UCSD-AML1 (cell line): ENCODE measurements around the gene CSAG2.
"Not testable (repeated sequence)": the region's sequence is repeated elsewhere in the genome, so short reads cannot be mapped to it uniquely, and the experiment has no call there.

Experiments
- DNase-seq: peaks from one replicate; lab custom pipeline; 2025; ENCODE audit not compliant: unreplicated experiment; lab: John Stamatoyannopoulos, UW

The CSAG2 gene

GRCh38 chrX:152709173-152709572, at the start of gene CSAG2:
Gene CSAG2 (minus strand): TSS chrX:152709273. CDS start chrX:152709112, 161 bp downstream.
- DNase-seq = not testable (repeated sequence)

GRCh38 chrX:152754871-152755270, 45.8 kb upstream of the CSAG2 start:
- DNase-seq = not testable (repeated sequence)

- not testable (repeated sequence) for DNase-seq
These were observed 44.9 kb upstream of the CSAG2 start, which contains the start of gene MAGEA2 for GRCh38 chrX:152753686-152754650. Gene MAGEA2 (minus strand): TSS chrX:152753842. CDS start chrX:152751363, 2,479 bp downstream.

DNA sequence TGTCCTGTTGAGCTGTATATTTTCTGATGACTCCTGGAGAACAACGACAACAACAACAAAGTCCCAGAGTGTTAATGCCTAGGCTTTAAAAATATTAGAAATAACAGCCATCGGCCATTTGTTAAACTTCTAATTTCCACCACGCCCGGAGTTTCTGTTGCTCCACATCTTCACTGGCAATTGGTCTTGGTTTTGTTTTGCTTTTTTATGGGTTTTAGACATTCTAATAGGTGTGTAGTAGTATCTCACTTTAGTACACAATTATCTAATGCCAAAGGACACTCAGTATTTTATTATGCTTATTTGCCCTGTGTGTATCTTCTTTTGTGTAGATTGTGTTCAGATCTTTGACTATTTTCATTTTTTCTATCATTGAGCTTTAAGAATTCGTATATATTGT, 29.5 kb upstream of the CSAG2 start:
- no peak for DNase-seq

DNA sequence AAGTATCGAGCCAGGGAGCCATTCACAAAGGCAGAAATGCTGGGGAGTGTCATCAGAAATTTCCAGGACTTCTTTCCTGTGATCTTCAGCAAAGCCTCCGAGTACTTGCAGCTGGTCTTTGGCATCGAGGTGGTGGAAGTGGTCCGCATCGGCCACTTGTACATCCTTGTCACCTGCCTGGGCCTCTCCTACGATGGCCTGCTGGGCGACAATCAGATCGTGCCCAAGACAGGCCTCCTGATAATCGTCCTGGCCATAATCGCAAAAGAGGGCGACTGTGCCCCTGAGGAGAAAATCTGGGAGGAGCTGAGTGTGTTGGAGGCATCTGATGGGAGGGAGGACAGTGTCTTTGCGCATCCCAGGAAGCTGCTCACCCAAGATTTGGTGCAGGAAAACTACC, 27.5 kb upstream of the CSAG2 start:
- not testable (repeated sequence) for DNase-seq

DNA sequence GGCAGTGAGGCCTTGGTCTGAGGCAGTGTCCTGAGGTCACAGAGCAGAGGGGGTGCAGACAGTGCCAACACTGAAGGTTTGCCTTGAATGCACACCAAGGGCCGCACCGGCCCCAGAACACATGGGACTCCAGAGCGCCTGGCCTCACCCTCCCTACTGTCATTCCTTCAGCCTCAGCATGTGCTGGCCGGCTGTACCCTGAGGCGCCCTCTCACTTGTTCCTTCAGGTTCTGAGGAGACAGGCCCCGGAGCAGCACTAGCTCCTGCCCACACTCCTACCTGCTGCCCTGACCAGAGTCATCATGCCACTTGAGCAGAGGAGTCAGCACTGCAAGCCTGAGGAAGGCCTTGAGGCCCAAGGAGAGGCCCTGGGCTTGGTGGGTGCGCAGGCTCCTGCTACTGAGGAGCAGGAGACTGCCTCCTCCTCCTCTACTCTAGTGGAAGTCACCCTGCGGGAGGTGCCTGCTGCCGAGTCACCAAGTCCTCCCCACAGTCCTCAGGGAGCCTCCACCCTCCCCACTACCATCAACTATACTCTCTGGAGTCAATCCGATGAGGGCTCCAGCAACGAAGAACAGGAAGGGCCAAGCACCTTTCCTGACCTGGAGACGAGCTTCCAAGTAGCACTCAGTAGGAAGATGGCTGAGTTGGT, 26.9 kb upstream of the CSAG2 start:
- no peak for DNase-seq

DNA sequence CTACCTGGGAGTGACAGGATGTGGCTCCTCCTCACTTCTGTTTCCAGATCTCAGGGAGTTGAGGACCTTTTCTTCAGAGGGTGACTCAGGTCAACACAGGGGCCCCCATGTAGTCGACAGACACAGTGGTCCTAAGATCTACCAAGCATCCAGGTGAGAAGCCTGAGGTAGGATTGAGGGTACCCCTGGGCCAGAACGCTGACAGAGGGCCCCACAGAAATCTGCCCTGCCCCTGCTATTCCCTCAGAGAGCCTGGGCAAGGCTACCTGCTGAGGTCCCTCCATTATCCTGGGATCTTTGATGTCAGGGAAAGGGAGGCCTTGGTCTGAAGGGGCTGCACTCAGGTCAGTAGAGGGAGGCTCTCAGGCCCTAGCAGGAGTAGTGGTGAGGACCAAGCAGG, 26.0 kb upstream of the CSAG2 start:
- DNase-seq = no peak

GRCh38 chrX:152734143-152734858, 25.2 kb upstream of the CSAG2 start:
- not testable (repeated sequence) for DNase-seq

DNA sequence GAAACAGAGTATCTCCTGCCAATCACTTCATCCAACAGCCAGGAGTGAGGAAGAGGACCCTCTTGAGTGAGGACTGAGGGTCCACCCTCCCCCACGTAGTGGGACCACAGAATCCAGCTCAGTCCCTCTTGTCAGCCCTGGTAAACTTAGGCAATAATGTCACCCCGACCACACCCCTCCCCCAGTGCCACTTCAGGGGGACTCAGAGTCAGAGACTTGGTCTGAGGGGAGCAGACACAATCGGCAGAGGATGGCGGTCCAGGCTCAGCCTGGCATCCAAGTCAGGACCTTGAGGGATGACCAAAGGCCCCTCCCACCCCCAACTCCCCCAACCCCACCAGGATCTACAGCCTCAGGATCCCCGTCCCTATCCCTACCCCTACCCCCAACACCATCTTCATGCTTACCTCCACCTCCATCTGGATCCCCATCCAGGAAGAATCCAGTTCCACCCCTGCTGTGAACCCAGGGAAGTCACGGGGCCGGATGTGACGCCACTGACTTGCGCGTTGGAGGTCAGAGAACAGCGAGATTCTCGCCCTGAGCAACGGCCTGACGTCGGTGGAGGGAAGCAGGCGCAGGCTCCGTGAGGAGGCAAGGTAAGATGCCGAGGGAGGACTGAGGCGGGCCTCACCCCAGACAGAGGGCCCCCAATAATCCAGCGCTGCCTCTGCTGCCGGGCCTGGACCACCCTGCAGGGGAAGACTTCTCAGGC, 24.3 kb upstream of the CSAG2 start, which contains the start of the genes CSAG1 and MAGEA12:
CSAG1 (minus strand) TSS at position 461 of the 715 bp plus-strand sequence. CDS start 1,261 bp downstream, outside the sequence.
MAGEA12 (plus strand) TSS at position 497 of the 715 bp plus-strand sequence. CDS start 2,405 bp downstream, outside the sequence.
- no peak for DNase-seq

DNA sequence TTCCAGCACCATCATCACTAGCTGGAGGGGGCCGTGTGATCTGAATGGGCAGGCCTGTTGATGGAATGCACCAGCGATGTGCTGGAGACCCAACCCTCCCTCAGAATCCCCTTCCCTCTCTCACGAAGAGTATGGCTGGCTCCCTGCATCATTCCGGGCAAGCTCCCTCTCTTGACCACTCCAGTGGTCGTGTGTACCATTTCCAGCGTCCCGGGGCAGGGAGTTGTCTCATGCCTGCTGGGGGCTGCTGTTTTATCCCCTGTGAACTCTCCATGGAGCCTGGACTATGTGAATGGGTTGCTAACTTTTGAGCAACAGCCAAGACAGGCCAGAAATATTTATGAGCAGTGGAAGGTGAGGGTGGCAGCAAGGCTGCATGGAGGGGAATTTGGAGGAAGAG, 16.3 kb upstream of the CSAG2 start:
- DNase-seq = no peak

DNA sequence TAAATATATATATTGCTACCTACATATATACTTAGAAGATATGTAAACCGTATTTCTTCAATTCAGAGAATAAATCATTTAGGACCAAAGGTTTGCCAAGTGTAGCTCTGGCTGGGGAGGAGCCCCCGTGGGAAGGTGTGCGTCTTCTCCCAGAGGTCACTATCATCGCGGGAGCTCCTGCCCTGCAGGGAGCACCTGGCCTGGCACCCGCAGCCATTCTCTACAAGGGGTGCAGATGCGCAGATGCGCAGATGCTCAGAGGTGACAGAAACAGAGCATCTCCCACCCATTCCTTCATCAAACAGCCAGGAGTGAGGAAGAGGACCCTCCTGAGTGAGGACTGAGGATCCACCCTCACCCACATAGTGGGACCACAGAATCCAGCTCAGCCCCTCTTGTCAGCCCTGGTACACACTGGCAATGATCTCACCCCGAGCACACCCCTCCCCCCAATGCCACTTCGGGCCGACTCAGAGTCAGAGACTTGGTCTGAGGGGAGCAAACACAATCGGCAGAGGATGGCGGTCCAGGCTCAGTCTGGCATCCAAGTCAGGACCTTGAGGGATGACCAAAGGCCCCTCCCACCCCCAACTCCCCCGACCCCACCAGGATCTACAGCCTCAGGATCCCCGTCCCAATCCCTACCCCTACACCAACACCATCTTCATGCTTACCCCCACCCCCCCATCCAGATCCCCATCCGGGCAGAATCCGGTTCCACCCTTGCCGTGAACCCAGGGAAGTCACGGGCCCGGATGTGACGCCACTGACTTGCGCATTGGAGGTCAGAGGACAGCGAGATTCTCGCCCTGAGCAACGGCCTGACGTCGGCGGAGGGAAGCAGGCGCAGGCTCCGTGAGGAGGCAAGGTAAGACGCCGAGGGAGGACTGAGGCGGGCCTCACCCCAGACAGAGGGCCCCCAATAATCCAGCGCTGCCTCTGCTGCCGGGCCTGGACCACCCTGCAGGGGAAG, 5.0 kb upstream of the CSAG2 start, which contains the start of gene MAGEA2B:
MAGEA2B (plus strand) TSS at position 814 of the 973 bp plus-strand sequence. CDS start 2,479 bp downstream, outside the sequence.
- not testable (repeated sequence) for DNase-seq

DNA sequence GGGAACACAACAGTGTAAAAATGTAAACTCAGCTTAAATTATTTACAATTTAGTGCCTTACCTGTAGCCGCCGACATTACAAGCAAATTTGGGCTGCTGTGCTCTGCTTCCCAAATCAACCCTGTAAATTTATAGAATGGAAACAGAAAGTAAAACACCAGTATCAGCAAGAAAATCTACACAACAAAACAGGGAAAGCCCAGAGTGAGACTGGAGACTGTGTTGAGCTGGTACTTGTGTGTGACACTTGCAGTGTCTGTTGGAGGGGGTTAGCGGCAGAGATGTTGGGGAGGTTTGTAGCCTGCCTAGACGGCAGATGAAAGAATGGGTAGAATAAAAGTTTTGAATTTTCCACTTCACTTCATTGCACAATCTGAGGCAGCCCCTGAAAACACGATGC, 4.1 kb upstream of the CSAG2 start:
- not testable (repeated sequence) for DNase-seq

- DNase-seq = not testable (repeated sequence)
These were observed 2.6 kb downstream of the CSAG2 start for GRCh38 chrX:152706500-152706899.

DNA sequence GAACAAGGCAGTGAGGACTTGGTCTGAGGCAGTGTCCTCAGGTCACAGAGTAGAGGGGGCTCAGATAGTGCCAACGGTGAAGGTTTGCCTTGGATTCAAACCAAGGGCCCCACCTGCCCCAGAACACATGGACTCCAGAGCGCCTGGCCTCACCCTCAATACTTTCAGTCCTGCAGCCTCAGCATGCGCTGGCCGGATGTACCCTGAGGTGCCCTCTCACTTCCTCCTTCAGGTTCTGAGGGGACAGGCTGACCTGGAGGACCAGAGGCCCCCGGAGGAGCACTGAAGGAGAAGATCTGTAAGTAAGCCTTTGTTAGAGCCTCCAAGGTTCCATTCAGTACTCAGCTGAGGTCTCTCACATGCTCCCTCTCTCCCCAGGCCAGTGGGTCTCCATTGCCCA, 8.7 kb downstream of the CSAG2 start:
- DNase-seq = not testable (repeated sequence)

DNA sequence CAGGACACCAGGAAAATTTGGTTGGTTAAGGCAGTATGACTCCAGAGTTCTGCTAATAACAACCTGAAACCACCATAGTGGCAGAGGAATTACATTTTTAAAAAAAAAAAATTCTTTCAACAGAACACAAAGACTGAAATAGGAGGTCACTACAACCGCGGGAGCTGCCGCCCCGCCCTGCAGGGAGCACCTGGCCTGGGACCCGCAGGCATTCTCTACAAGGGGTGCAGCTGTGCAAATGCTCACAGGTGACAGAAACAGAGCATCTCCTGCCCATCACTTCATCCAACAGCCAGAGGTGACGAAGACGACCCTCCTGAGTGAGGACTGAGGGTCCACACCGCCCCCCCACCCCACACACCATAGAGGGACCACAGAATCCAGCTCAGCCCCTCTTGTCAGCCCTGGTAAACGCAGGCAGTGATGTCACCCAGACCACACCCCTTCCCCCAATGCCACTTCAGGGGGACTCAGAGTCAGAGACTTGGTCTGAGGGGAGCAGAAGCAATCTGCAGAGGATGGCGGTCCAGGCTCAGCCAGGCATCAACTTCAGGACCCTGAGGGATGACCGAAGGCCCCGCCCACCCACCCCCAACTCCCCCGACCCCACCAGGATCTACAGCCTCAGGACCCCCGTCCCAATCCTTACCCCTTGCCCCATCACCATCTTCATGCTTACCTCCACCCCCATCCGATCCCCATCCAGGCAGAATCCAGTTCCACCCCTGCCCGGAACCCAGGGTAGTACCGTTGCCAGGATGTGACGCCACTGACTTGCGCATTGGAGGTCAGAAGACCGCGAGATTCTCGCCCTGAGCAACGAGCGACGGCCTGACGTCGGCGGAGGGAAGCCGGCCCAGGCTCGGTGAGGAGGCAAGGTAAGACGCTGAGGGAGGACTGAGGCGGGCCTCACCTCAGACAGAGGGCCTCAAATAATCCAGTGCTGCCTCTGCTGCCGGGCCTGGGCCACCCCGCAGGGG, 10.8 kb downstream of the CSAG2 start, which contains the start of gene MAGEA3:
MAGEA3 (plus strand) TSS at position 843 of the 980 bp plus-strand sequence. CDS start 2,039 bp downstream, outside the sequence.
- not testable (repeated sequence) for DNase-seq

- DNase-seq = not testable (repeated sequence)
These were observed 28.1 kb downstream of the CSAG2 start for GRCh38 chrX:152681012-152681411.

- not testable (repeated sequence) for DNase-seq
These were observed 34.4 kb downstream of the CSAG2 start for GRCh38 chrX:152674652-152675051.

DNA sequence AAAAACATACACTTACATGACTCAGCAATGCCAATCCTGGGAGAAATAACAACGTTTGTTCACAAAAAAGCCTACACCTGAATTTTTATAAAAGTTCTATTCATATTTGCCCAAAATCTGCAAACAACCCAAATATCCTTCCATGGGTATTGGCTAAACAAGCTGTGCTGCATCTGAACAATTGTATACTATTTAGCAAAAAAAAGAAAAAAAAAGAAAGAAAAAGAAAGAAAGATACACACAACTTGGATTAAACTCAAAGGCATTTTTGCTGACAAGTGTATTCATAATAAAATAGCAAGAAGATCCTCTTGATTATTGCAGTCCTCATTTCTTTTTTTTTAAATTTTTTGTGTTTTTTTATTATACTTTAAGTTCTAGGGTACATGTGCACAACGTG, 34.9 kb downstream of the CSAG2 start:
- no peak for DNase-seq
